Activated naive CD4-positive, alpha-beta T cell treated with Interleukin-2 at 50 U/mL for 16 hours (primary cell): ENCODE results near the gene TXNDC16.
"Not testable (repeated sequence)": the region's sequence is repeated elsewhere in the genome, so short reads cannot be mapped to it uniquely, and the experiment has no call there.

Source experiments
- DNase-seq: peaks from one replicate; pipeline ENCODE4 v3.0.0-alpha.2; 2020

Gene TXNDC16, protein sequence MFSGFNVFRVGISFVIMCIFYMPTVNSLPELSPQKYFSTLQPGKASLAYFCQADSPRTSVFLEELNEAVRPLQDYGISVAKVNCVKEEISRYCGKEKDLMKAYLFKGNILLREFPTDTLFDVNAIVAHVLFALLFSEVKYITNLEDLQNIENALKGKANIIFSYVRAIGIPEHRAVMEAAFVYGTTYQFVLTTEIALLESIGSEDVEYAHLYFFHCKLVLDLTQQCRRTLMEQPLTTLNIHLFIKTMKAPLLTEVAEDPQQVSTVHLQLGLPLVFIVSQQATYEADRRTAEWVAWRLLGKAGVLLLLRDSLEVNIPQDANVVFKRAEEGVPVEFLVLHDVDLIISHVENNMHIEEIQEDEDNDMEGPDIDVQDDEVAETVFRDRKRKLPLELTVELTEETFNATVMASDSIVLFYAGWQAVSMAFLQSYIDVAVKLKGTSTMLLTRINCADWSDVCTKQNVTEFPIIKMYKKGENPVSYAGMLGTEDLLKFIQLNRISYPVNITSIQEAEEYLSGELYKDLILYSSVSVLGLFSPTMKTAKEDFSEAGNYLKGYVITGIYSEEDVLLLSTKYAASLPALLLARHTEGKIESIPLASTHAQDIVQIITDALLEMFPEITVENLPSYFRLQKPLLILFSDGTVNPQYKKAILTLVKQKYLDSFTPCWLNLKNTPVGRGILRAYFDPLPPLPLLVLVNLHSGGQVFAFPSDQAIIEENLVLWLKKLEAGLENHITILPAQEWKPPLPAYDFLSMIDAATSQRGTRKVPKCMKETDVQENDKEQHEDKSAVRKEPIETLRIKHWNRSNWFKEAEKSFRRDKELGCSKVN

DNA sequence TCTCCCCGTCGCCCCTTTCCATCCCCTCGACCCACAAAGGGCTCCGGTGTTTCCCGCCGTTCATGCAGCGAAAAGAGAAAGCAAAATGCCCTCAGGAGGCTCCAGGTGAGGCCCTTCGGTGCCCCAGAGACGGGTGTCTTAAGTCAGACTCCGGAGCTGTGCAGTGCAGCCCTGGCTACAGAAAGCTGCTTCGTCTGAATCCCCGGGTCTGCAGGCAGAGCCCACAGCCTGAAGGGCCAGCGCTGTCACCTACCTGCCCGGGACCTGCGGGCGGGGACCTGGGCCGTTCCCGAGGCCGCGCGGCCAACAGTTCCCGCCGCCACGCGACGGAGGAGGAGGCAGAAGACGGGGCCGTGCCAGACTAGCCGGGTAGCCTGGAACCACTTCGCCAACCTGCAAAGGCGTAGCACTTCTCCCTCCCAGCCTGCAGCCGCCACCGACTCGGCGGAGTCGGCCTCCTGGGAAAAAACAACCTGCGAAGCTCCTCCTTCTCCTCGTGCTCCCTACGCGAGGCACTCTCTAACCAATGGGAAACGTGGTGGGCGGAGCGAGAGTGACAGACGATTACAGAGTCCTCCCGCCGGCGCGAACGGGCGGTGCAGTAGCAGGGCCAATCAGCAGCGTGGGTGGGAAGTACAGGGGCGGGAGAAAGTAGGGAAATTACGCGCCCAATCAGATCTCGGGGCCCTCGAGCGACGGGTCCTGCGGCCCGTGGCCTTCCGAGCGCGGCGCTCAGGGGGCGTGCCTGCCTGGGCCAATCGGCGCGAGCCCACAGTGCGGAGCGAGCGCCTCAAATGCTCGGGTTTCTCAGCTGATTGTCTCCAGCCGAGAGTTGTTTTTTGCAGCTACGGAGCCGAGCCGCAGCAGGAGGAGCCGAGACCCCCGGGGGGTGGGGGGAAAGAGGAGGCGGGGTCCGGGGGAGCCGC lies at the start of gene TXNDC16, which contains the start of gene GPR137C:
TSS of gene TXNDC16 (minus strand) at position 443 of the 926 bp plus-strand sequence. CDS start 8,948 bp downstream, outside the sequence.
TSS of gene GPR137C (plus strand) at position 774 of the 926 bp plus-strand sequence. CDS start 312 bp downstream, outside the sequence.
- peak; percentile 100 for DNase-seq

- DNase-seq, result no peak
These were observed 47.7 kb upstream of the TXNDC16 start for GRCh38 chr14:52599974-52600373.

DNA sequence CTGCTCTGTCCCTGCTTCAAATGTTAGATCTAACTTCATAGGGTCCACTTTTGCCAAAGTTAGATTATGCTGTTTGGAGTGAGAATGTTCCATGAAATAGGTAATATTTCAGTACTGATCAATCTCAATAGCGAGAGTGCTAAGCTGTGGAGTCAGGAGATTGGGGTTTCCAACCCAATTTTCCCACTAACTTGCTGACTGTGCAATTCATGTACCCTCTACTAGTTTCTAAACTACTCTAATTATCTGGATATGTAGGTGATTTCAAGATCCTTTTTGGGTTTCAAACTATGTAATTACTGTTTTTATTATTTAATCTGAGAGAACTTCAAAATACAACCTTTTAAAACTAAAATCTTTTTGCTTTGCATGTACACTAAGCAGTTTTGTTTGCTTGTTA lies 46.3 kb upstream of the TXNDC16 start:
- no peak for DNase-seq

DNA sequence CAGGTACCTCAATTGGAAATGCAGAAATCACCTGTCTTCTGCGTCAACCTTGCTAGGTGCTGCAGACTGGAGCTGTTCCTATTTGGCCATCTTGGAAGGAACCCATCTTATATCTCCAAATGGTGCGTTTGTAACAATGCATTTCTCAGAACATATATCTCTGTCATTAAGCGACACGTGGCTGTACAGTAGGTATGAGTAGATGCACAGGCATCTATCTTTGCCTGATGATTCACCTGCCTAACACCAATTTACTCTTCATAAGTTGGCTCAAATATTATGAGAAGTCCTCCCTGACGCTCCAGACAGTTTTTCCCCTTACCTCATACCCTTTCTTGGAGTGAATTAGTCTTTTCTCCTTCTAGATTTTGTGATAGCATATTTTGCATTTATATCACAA lies 44.6 kb upstream of the TXNDC16 start:
- no peak for DNase-seq

- no peak for DNase-seq
These were observed 44.0 kb upstream of the TXNDC16 start for GRCh38 chr14:52596320-52596719.

- DNase-seq, result no peak
These were observed 38.0 kb upstream of the TXNDC16 start for GRCh38 chr14:52590318-52590717.

DNA sequence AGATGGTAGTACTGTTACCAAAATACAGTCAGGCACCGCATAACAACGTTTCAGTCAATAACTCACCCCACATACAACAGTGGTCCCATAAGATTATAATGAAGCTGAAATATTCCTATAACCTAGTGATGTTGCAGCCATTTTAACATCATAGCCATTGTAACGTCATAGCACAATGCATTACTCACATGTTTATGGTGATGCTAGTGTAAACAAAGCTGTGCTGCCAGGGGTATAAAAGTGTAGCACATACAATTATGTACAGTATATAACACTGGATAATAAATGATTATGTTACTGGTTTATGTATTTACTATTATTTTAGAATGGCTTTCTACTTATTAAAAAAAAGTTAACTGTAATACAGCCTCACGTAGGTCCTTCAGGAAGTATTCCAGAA lies 37.3 kb upstream of the TXNDC16 start:
- no peak for DNase-seq

DNA sequence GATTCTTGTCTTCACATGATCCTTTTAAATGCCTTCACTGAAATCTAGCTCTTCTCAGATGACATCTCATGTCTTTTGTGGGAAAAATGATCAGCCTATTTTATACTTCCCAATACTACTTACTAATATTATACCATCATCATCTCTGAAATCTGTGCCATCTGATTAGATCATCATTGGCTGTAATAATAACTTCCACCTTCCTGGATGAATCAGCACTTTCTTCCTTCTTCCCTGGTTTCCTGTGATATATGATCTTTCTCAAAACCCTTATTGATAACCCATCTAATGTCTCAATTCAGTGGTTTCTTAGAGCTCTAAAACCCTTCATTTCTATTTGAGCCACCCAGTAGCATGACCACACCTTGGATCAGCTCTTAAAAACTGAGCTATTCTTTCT lies 31.2 kb upstream of the TXNDC16 start:
- DNase-seq, result no peak

GRCh38 chr14:52575858-52576257 lies 23.6 kb upstream of the TXNDC16 start:
- DNase-seq, result no peak

DNA sequence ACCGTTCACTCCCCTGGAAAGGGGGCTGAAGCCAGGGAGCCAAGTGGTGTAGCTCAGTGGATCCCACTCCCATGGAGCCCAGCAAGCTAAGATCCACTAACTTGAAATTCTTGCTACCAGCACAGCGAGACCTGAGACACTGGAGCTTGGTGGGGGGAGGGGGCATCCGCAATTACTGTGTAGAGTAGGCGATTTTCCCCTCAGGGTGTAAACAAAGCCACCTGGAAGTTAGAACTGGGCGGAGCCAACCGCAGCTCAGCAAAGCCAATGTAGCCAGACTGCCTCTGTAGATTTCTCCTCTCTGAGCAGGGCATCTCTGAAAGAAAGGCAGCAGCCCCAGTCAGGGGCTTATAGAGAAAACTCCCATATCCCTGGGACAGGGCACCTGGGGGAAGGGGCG lies 16.1 kb upstream of the TXNDC16 start:
- DNase-seq, result not testable (repeated sequence)

DNA sequence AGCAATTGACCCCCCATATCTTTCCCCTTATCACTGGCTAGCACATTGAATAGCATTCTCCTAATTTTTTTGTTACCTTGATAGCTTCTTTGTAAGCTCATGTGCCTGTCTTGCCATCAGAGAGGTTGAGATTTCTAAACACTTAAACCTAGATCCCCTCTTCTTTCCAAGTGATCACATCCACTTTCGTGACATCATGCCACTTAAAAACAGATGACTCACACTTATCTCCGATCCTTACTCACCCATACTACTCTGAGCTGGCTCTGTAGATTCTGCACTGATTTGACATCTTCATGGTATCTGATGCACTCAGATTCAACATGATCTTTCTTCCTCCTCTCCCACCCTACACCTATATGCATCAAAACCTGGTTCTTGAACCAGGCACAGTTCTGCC lies 10.8 kb upstream of the TXNDC16 start:
- DNase-seq, result no peak

DNA sequence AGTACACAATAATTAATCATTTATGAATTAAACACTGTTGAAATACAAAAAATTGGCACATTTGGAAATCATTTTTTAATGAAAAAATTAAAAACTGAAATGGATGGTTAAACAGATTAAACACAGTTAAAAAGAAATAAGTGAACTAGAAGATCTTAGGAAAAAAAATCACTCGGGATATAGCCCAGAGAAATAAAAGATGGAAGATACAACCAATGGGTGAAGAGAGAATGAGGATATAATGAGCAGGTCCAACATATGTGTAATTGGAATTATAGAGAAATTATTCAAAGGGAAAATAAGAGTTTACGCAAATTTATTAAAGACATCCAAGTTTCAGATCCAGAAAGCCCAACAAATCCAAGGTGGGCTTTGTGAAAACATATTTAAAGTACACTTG lies 6.4 kb upstream of the TXNDC16 start:
- no peak for DNase-seq

DNA sequence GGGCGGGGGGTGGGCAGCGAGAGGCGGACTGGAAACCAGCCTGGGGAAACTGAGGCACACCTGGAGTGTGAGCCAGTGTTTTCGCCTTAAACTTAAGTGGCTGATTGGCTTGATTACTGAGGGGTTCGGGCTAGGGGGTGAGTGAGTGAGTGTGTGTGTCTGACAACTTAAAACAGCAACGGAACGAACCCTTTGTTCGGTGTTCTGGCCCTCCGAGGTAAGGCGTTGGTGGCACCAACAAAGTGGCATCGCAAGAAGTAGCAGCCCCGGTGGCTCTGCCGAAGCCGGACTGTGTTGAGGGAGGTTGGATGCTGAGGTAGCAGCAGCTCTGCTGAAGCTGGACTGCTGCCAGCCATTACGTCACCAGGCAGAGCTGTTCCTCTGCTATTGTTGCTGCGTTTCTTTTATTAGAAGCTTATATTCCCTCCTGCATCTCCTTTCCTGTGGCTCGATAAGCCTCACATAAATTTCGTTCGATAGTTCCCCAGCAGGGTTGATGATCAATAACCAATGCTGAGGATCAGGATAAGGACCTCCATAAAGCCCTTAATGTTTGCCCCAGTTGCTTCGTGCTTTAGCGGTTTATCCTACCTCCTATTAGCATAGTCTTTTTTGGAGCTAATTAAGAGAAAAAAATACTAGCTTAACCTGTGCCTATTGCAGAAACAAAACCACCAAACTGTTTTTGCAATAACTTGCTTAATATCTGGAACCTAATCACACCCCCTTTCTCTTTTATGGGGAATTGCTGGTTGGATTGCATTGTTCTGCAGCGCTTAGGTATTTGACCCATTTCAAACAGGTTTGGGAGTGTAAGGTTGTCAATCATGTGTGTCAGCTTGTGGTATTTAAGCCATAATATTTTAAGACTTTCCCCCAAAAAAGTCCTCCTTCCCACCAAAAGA lies 1.6 kb upstream of the TXNDC16 start:
- DNase-seq, result peak; percentile 79

GRCh38 chr14:52553002-52553670 lies 831 bp upstream of the TXNDC16 start:
- DNase-seq, result peak; percentile 45

DNA sequence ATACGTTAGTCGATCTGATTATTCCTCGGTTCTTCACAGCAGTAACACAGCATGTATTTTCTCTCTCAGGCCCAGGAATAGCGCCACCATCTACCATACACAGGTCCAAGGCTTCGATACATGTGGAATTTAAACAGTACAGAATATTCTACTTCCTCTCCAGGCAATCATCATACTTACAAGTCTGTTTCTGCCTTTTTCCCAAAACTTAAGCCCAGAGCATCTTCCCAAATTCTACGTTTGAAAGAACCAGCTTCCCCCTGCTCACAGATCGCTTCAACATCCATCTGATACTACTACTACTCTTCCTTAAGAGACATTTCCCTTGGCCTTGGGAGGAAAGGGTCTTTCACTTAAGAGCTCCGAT lies 626 bp downstream of the TXNDC16 start:
- no peak for DNase-seq

DNA sequence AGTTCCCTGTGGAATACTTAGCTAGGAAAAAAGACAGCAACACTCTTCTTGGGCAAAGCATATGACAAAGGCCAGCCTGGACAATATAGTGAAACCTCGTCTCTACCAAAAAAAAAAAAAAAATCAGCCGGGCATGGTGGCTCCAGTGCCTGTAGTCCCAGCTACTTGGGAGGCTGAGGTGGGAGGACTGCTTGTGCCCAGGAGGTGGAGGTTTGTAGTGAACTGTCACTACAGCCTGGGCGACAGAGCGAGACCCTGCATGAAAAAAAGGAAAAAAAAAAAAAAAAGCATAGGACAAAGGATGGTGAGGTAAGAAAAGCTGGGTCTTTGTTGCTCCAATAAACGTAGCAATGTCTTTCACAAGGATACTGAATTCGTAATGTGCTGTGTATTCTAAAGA lies 1.1 kb downstream of the TXNDC16 start:
- no peak for DNase-seq

DNA sequence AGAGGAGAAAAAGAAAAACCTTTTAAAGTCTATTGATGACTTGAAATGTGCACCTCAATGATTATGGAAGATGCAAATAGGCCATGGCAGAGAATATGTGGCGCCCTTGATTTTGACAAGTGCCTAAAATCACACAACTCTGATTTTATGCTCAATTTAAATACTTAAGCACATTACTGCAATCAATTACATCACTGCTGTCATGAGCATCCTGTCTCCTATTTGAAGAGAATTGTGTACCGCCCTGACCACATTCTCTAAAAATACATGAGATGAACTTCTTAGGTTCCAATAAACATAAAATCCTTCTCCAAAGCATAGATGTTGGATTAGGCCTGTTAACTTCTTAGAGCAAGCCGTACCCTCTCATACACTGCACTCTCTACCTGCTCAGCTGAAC lies 1.6 kb downstream of the TXNDC16 start:
- DNase-seq, result no peak

GRCh38 chr14:52547526-52547925 lies 4.8 kb downstream of the TXNDC16 start:
- no peak for DNase-seq

- DNase-seq, result no peak
These were observed 5.3 kb downstream of the TXNDC16 start for GRCh38 chr14:52547027-52547426.

- DNase-seq, result no peak
These were observed 6.0 kb downstream of the TXNDC16 start for GRCh38 chr14:52546318-52546670.

DNA sequence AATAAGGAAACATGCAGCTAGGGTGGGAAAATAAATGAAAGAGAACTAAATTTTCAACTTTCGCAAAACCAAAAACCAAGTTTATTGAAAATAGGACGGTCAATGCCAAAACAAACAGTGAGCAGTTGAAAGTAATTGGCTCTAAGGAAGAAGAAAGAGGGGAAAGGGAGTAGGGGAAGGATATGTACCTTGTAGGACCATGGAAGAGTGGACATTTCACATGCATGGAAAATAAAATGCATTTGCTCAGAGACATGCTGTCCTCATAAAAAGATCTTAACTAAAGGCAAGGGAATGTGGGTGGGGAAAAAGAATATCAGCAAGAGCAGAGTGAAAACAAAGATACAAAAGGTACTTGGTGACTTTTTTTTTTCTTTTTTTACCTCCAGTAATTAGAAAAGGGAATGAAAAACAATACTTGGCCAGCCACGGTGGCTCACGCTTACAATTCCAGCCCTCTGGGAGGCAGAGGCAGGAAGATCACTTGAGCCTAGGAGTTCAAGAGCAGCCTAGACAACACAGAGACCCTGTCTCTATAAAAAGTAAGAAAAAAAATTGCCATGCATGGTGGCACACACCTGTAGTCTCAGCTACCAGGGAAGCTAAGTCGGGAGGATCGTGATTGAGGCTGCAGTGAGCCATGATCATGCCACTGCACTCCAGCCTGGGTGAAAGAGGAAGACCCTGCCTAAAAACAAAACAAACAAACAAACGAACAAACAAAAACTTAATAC lies 6.6 kb downstream of the TXNDC16 start:
- DNase-seq, result no peak
